ENCODE measurements around the gene MMEL1.

DNA sequence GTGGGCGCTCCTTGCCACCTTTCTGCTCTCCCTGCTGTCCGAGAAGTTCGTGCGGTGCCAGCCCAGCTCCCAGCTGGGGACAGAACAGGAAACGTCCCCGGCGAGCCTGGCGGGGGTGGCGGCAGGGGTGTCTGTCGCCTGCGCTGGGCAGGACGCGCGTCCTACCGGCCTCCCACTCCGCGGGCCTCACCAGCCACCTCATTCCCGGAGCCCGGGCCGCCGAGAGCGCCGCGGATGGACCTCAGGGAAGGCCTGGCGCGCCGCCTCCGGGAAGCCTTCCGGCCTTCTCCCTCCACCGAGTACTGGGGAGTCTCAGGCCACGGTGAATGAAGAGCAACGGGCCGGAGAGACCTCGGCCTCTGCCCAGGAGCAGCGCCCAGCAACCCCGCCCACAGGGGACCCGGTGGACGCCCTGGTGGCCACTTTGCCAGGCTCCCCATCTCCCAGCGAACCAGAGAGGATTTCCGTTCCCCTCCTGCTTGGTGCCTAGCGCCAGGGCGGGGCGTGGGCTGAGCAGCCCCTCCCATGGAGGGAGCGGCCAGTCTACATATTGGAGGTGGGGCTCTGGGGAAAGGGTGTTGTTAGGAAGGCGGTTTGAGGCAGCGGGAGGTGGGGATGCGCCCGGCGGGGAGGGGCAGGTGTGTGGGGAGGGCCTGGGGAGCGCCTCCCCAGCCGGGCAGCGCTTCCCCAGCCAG lies 86.2 kb downstream of the MMEL1 start:
- TF ChIP-seq, protein P1, sequence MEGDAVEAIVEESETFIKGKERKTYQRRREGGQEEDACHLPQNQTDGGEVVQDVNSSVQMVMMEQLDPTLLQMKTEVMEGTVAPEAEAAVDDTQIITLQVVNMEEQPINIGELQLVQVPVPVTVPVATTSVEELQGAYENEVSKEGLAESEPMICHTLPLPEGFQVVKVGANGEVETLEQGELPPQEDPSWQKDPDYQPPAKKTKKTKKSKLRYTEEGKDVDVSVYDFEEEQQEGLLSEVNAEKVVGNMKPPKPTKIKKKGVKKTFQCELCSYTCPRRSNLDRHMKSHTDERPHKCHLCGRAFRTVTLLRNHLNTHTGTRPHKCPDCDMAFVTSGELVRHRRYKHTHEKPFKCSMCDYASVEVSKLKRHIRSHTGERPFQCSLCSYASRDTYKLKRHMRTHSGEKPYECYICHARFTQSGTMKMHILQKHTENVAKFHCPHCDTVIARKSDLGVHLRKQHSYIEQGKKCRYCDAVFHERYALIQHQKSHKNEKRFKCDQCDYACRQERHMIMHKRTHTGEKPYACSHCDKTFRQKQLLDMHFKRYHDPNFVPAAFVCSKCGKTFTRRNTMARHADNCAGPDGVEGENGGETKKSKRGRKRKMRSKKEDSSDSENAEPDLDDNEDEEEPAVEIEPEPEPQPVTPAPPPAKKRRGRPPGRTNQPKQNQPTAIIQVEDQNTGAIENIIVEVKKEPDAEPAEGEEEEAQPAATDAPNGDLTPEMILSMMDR (conservative IDR thresholded peaks at IDR 0.05; ENCODE audit: low read depth, low read length), result no peak
- no peak for TF ChIP-seq EZH2 (IDR thresholded peaks at IDR 0.05; ENCODE audit: low read length, unreplicated experiment)
